Fibroblast of peridontal ligament (primary cell): ENCODE results near the gene HDAC4.
A peak's percentile ranks its signal among the peaks of the same experiment; 100 is the strongest.

ENCODE experiments used
- DNase-seq: peaks from one replicate; pipeline ENCODE4 v3.0.0-alpha.2; 2010; ENCODE audit errors: extremely low read depth

HDAC4 gene

GRCh38 chr2:239383759-239384156 lies 17.1 kb downstream of the HDAC4 start:
- no peak for DNase-seq

- DNase-seq = no peak
Observed at GRCh38 chr2:239383036-239383758, 17.6 kb downstream of the HDAC4 start.

- no peak for DNase-seq
Observed at GRCh38 chr2:239382384-239382880, 18.4 kb downstream of the HDAC4 start.

DNA sequence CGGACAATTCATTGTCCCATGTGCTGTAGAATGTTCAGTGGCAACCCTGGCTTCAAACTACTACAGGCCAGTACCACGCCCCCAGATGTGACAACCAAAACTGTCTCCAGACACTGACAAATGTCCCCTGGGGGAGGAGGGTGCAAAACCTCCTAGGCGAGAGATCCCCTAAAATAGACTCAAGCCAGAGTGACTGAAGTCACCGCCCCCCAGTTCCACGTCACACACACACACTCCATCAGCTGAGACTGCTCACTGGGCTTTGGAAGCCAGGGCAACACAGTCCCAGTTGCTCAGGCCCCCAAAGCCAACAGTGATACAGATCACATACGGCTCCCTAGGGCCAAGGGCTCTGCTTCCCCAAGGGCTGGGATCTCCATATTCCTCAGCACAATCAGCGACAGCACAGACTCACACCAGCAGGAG lies 19.1 kb downstream of the HDAC4 start:
- DNase-seq = no peak

GRCh38 chr2:239380831-239381708 lies 19.8 kb downstream of the HDAC4 start:
- DNase-seq = peak; percentile 7

DNA sequence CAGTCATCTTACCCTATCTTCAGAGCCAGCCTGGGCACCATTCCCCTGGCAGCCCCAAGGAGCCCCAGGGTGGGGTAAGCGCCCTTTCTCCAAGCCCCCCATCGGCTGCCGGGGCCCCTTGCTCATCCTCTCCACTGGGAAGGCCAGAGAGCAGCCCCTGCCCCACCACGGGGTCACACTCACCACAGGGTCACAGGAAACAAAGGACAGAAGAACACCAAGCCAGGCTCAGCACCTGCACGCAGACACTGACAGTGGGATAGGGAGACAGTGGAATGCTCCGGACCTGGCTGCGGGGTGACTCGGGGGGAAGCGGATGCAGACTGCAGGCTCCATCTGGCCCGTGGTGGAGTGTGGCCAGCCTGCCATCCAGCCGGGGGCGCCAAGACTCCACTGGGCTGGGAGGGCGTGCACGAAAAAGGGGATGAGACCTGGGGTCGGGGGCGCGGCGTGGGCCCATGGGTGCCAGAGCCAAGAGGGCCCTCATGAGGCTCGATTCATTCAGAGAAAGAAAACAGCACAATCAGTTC lies 21.1 kb downstream of the HDAC4 start:
- no peak for DNase-seq

DNA sequence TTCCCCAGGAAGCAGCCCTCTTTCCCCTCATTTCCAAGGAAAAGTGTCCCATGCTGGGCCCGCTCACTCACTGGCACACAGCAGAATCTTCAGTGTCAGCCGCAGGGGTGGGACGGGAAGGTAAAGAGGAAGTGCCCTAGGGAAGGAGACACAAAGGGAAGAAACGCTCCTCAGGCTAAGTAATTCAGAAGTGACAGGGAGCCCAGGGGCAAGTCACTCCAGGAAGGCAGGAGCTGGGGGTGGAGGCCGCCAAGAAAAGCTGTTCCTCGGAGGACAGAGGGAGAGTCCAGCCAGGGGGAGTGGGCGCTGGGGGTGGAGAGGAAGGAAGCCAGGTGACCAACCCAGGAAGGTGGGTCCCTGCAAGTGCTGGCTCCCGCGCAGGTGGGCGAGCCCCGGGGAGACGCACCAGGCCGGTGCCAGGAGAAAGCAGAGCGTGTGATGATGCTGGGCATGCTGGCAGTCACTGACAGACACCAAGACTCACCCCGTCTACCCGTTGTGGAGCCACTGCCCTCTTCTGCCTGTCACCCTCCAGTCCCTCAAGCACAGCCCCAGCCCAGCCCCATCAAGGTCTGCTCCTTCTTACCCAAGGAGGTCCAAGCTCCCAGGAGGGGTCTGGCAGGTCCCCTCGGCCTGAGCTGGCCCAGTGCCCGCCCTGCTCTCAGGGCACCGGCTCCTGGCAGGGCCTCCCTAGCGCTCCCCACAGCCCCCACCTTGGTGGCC lies 21.7 kb downstream of the HDAC4 start:
- DNase-seq = no peak

DNA sequence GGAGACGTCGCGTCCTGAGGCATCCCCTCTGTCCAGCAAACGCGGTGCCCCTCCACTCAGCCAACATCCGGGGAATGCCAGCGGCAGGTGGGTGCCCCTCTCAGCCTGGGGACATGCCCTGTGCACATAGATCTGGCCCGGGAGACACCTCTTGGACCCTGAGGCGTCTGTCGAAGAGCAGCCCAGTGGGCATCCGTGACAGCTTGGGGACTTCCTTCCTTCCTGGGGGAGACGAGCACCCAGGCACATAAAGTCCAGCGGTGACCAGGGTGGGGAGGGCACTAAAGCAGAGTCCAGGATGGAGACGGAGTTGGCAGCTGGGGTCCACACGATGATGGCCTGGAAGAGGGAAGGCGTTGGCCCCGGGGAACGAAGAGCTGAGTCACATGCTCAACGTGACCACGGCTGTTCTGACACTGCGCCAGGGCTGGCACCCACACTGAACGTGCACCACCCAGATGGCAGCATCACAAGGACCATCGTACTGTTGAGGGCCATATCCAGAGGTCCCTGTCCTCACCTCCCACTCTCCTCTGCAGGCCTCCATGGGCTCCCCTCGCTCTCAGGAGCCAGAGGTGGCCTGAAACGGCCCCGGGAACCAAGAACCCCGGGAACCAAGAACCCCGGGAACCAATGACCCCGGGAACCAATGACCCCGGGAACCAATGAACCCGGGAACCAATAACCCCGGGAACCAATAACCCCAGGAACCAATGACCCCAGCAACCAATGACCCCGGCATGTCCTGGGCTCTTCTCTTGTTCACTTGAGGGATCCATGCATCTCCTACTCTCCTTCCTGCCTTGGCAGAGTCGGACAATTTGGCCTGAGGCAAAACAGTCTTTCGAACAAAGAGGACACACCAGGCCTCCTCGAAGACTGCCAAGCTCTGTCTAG lies 22.6 kb downstream of the HDAC4 start:
- DNase-seq = no peak

GRCh38 chr2:239377591-239377990 lies 23.2 kb downstream of the HDAC4 start:
- no peak for DNase-seq

DNA sequence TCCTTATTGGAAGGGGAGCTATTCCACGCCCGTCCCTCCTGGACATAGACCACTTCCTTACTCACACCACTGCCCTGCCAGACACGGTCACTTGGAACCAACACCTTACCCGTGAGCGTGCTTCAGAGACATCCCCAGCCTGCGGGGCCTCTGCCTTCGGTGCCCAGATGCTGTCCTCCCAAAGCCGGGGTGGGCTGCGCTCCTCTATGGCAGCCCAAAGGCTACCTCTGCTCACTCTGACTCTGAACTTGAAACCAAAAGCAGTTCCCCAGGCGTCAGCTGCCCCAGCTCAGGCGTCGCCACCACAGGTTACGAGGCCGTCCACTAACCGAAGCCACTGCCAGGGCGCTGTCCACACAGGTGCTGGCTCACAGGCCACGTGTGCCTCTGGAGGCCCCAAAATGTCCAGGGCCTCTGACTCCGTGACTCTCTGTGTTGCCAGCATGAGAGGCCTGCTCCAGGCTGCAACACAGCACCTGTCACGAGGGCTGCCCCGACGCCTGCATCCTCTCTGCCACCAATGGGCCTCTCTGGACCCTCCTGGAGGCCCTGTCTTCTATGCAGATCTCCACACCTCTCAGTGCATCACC lies 23.8 kb downstream of the HDAC4 start:
- no peak for DNase-seq

DNA sequence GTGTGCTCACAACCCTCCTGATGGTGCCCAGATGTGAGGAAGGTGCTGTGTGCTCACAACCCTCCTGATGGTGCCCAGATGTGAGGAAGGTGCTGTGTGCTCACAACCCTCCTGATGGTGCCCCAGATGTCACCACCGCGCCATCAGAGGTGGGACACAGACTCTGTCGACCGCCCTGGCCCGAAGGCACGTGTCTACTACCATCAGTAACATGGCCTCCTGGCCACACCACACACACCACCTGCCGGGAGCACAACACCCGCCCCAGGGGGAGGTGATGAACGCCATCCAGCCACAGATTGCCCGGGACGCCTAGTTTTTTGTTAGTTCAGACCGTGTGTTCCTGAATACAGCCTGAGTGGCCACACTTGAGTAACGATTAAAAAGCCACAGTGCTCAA lies 24.5 kb downstream of the HDAC4 start:
- no peak for DNase-seq

- no peak for DNase-seq
Observed at GRCh38 chr2:239375278-239376061, 25.4 kb downstream of the HDAC4 start.

GRCh38 chr2:239374896-239375277 lies 25.9 kb downstream of the HDAC4 start:
- DNase-seq = no peak

- DNase-seq = no peak
Observed at GRCh38 chr2:239372835-239373234, 28.0 kb downstream of the HDAC4 start.

- DNase-seq = no peak
Observed at GRCh38 chr2:239371726-239372686, 28.8 kb downstream of the HDAC4 start.

DNA sequence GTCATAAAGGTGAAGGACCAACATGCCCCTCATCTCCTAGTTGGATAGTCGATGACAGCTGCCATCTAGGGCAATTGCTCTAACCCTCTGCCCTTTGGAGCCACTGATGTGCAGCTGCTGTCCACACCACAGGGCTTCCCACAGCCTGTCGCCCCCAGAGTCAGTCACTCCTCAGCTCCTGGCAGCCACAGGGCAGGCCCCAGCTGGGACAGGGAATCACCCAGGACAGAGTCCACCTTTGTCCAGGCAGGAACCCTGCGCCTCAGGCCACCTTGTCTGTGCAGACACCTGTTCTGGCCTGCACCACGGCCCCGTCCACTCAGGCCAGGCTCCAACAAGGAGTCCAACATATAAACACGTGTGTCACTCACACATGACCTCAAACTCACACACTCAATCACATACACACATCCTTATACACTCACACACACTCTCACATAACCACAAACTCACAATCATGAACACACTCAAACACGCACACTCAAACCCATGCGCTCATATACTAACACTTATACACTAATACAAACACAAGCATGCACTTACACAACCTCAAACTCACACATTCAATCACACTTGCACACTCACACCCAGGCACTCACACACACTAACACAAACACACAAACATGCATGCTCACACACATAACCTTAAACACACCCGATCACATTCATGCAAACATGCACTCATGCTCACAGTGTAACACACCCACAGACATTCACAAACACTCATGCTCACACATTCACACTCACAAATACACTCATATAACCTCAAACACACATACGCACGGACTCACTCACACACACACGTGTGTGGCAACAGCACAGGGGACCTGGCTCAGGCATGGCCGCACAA lies 29.7 kb downstream of the HDAC4 start:
- no peak for DNase-seq

- DNase-seq = no peak
Observed at GRCh38 chr2:239370403-239370802, 30.4 kb downstream of the HDAC4 start.
